Islet precursor cell (in vitro differentiated cells): ENCODE results near the gene ROR2.
"Not testable (repeated sequence)": the region's sequence is repeated elsewhere in the genome, so short reads cannot be mapped to it uniquely, and the experiment has no call there.

ENCODE experiments used
- DNase-seq: peaks from one replicate; pipeline ENCODE4 v3.0.0-alpha.2; 2018

Gene ROR2

DNA sequence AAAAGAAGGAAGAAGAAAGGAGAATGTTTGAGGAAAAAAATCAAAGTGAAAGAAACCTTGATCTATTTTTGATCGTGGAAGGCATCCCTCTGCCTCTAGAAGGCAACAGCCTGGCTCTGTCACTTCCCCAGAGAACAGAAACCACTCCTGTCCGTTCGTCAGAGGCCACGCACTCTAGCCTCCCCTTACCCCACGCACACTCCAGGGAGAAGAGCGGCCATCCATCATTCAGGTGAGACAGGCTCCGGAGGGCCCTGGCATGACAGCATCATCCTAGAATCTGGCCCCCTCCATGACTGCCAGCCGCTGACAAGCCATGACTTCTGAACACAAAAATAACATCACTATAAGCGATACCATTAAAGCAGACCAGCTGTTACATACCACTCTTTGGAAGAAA lies 135.8 kb downstream of the ROR2 start:
- DNase-seq, result peak; percentile 48

- peak; percentile 13 for DNase-seq
These were observed 136.7 kb downstream of the ROR2 start for GRCh38 chr9:91813176-91813795.

DNA sequence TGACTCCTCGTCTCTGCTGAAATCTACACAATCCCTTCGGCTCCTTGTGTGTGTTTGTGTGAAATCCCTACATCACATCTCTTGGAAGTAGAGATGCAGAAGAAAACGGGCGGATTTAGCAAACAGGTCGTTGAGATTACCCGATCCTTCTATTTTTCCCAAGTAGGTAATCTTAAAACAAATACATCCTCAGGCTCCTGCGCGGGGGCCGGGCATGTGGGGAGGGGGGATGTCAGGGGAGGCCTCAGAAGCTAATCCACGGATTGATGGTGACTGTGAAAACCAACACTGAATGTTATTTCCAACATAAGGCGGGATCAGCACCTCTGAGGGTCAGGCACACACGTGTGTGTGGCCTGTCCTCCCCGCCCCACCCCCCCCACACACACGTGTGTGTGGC lies 137.8 kb downstream of the ROR2 start:
- peak; percentile 19 for DNase-seq

DNA sequence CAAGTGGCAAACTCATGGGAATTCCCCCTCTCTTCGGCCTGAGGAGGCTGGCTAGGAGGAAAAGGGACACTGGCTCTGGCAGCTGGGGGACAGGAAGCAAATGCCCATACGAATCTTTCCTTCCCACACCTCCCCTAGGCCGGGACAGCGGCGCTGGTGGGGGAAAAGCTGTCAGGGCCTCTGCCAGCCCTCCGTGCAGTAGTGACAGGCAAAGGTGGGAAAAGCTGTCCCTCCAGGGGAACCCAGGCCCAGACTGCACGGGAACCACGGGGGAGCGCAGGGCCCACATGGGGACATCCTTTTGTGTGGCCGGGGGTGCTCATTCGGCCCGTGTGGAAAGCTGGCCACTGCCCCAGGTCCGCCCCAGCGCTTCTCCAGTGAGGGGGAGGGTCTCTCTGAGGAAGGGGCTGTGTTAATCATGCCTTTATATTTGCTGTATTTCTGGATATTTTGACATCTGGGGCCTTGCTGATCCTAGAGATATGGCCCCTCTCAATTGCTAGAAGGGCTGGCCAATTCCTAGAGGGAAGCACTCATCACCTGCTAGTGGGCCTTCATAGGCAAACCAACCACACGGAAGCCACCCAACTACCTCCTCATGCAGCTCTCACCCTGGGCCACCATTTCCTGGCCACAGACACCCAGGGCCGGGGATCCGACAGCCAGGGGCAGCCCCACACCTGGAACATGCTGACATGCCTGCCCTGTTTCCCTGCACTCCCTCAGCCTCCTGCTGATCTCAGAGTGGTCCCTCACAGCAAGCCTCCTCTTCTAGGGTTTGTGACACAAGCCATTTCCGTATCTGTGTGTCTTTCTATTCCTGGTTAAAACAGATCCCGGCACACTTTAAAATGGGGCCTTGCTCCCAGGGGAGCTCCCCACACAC lies 138.8 kb downstream of the ROR2 start:
- DNase-seq, result peak; percentile 36

DNA sequence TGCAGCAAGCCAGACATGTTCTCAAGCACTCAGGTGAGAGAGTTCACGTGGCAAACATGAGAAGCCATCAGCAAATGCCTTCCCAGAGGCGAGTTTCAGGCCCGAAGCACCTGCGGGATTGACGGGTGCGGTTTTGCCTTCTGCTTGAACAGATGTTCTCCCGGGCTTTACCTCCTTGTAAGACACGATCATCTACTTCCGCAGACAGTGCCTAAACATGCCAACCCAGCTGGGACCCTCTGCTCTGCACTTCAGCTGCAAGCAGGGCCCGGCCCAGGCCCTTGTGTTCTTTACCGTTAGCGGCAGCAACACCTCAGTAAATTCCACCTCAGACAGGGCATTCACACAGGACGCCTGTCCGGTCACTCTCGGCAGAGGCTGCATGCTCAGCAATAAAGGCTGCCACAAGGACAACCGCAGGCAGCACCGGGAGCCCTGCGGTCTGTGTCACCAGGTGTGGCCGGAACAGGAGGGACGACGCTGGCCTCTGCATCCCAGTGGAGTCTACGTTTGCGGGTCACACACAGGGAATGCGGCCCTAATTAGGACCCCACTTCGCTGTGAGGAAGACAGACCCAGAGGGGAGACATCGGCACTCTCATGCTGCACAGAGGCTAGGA lies 139.6 kb downstream of the ROR2 start:
- DNase-seq, result peak; percentile 37

DNA sequence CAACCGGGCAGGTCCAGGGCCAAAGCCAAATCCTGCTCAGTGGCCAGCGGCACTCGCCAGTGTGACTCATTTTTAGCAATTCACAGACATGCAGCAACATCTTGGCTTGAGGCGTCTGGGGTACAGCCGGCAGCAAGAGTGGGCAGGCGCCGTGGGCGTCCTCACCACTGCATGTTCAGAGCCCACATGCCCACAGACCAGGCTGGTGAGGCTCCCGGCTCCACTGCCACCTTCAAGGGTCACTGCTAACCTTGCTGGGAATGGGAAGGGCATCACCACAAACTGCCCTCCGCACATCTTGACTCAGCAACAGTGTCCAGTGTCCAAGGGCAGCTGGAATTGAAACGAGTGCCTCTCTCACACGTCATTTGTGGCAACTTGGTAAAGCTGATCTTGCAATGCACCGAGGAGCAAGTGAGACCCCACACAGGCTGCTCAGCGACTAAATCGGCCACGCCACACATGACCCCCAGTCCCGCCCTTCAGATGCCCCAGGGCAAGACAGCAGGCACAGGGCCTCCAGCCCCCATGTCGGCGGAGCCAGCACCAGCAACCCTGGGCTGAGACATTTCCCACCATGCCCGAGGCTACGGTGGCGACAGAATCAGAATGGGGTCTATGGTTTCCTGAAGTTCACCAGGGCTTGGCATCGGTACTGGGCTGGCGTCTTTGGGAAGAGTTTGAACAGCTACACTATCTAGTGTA lies 140.3 kb downstream of the ROR2 start:
- peak; percentile 46 for DNase-seq

DNA sequence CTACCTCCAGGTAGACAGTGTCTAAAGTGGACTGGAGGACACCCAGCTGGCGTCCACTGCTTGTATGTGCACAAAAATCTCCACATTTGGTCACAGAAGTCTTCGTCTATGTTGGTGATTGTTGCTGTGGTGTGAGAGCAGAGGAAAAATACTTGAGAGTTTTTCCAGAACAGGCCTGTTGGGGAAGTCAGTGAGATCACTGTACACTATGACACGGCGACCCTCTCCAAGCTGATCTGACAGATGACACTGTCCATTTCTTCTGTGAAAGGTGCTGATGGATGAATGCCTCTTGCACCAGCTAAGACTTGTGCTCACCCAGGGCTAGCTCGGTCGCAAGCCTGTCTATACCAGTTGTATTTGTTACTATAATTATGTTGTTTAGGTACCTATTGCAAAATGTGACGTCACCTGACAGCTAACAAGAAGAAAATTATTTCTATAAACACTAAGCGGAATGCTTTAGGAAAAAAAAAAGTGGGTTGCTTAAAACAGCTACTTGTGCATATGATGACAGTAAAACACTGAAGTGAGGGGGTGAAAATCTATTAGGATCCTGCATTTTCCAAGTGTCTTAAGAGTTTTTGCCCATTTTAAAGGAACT lies 142.3 kb downstream of the ROR2 start:
- peak; percentile 53 for DNase-seq

DNA sequence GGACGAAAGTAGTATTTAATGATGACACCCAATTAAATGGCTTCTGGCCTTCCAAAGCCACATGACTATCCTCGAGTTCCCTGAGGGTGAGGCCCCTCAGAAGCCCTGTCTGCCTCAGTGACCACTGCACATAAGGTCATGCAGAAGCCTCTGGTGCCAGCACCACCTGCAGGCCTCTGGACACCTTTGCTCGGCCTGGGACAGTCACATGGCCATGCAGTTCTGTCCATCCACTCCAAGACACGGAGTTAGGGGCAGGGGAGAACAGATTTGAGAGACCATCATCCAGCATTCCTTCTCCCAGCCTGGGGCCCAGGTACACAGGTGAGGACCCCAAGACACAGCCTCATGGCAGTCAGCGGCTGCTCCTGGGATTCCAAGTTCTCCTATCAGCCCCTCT lies 145.0 kb downstream of the ROR2 start:
- DNase-seq, result peak; percentile 47

GRCh38 chr9:91803970-91804752 lies 145.9 kb downstream of the ROR2 start:
- DNase-seq, result peak; percentile 49

DNA sequence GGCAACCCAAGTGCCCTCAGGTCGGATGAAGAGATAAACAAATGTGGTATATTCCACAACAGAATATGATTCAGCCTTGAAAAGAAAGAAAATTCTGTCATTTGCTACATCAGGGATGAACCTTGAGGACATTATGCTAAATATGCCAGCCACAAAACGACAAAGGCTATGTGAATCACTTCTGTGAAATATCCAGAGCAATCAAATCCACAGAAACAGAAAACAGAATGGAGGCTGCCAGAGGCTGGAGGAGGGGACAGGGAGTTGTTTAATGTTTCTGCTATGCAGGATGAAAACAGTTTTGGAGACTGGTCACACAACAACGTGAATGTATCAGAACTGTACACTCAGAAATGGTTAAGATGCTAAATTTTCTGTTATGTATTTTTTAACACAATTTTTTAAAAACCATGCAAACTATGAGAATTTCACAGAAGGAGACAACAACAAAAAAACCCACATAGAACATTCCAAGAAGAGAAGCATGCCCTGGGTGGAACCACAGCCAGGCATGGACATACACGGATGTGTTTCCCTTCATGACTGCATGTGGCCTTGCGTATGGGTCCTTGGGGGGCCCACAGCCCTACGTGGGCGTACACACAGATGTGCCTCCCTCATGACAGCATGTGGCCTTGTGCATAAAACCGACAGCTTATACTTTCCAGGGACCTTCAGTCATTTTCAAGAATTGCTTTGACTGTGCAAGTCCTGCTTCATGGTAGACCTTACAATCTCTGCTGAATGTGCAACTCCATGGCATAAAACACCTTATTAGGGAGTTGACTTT lies 146.7 kb downstream of the ROR2 start:
- peak; percentile 32 for DNase-seq

GRCh38 chr9:91802391-91802790 lies 147.6 kb downstream of the ROR2 start:
- DNase-seq, result peak; percentile 31

GRCh38 chr9:91800473-91801030 lies 149.5 kb downstream of the ROR2 start:
- DNase-seq, result peak; percentile 33

GRCh38 chr9:91799113-91799744 lies 150.8 kb downstream of the ROR2 start:
- DNase-seq, result peak; percentile 36

DNA sequence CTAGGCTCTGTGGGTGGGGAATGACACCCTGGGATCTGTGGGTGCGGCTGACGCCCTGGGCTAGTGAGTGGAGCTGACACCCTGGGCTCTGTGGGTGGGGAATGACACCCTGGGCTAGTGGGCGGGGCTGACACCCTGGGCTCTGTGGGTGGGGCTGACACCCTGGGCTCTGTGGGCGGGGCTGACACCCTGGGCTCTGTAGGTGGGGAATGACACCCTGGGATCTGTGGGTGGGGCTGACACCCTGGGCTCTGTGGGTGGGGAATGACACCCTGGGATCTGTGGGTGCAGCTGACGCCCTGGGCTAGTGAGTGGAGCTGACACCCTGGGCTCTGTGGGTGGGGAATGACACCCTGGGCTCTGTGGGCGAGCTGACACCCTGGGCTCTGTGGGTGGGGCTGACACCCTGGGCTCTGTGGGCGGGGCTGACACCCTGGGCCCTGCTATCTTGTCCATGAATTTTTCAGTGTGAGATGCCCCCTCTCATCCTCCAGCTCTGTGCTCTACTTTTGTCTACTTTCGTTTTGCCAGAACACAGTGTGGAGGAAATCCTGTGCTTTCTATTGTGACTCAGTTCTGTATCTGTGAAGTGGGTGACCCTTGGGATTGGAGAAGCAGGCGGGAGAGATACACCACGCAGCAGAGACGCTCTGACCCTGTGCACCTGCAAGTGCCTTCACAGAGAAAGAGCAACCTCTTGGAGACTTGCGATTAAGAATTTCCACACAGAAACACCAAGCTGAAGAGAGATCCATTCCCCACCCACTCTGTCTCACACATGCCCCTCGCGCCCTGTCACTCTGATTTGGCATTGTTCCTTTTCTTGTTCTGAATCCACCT lies 151.5 kb downstream of the ROR2 start:
- DNase-seq, result peak; percentile 23

- DNase-seq, result not testable (repeated sequence)
These were observed 152.5 kb downstream of the ROR2 start for GRCh38 chr9:91797517-91797916.

DNA sequence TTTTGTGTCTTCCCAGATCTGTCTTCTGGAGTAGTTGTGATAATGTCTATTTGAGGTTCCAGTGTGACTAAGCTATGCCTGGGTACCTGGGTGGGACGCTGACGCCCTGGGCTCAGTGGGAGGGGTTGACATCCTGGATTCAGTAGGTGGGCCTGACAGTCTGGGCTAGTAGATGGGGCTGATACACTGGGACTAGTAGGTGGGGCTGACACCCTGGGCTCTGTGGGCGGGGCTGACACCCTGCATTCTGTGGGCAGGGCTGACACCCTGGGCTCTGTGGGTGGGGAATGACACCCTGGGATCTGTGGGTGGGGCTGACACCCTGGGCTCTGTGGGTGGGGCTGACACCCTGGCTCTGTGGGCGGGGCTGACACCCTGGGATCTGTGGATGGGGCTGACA lies 153.5 kb downstream of the ROR2 start:
- peak; percentile 28 for DNase-seq

GRCh38 chr9:91795598-91796241 lies 154.3 kb downstream of the ROR2 start:
- peak; percentile 73 for DNase-seq

- DNase-seq, result not testable (repeated sequence)
These were observed 156.7 kb downstream of the ROR2 start for GRCh38 chr9:91793371-91793770.

GRCh38 chr9:91790917-91791316 lies 159.1 kb downstream of the ROR2 start:
- peak; percentile 19 for DNase-seq
